H1 (cell line): ENCODE data around the gene KATNAL1. TPM values are rescaled to one million over a fixed set of nuclear protein-coding genes. Genes with fewer than 3 reads are reported as not detected.

Source experiments
- CHD2 ChIP-seq: IDR thresholded peaks from 2 replicates; pipeline ENCODE4 v1.6.1; 2012; ENCODE audit warnings: low read length, improper control_type of control experiment
- SP4 ChIP-seq: IDR thresholded peaks from 2 replicates; pipeline ENCODE4 v1.6.1; 2012; ENCODE audit warnings: low read length, inconsistent platforms
- polyA plus RNA-seq, 7 experiments: library from polyadenylated mRNA; depleted of rRNA in 3 of 7; stranded (reverse) in 5 of 7; unstranded in 2 of 7; fragments of >200 nt in 5 of 7; fragments of 200-250 nt in 2 of 7; gene quantifications; 1 replicate in 5 of 7; 2 replicates in 1 of 7; 4 replicates in 1 of 7; pipeline versions ENCODE4 v1.2.1 to v1.2.3, GENCODE V29; 2011 to 2013; ENCODE audit warnings: missing spikeins in 2 of 7, mixed read lengths in 2 of 7
- total RNA-seq: library from RNA; stranded (reverse); fragmentation: NEBNext Ultra II Directional; extraction: Animal tissue kit (Norgen Biotek cat#: 25700); gene quantifications from 2 replicates; pipeline ENCODE4 v1.2.1, GENCODE V29; 2021
- TF ChIP-seq, protein P1 (sequence below): IDR thresholded peaks from 2 replicates; pipeline ENCODE4 v1.6.1; 2012; ENCODE audit warnings: low read length, inconsistent platforms

The KATNAL1 gene
- total and polyA plus RNA-seq, 2 of the 8 experiments (the other 6 are each of a cell fraction or from before 2014, with no cell fraction given) = 4.0 to 13.2 TPM

DNA sequence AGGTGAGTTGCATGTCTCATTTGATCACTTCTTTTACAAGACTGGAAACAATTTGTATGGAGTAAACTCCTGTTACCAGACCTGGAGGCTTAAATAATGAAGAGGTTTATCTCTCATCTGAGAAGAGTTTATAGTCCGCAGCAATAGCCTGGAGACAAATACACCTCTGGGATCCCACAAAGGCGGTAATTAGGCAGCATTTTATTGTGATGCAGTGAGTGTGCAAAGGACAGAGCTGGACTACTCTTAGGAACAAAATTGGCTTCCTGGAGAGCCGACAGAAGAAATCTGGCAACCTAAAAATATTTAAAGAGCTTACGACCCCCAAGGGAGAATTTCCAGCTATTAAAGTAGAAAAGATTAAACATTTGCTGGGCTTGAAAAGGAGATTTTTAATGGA, 11.8 kb upstream of the KATNAL1 start (continued):
- TF ChIP-seq SP4 = no peak
- TF ChIP-seq, protein P1, sequence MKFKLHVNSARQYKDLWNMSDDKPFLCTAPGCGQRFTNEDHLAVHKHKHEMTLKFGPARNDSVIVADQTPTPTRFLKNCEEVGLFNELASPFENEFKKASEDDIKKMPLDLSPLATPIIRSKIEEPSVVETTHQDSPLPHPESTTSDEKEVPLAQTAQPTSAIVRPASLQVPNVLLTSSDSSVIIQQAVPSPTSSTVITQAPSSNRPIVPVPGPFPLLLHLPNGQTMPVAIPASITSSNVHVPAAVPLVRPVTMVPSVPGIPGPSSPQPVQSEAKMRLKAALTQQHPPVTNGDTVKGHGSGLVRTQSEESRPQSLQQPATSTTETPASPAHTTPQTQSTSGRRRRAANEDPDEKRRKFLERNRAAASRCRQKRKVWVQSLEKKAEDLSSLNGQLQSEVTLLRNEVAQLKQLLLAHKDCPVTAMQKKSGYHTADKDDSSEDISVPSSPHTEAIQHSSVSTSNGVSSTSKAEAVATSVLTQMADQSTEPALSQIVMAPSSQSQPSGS = no peak
- TF ChIP-seq CHD2 = no peak
